Keratinocyte (primary cell): ENCODE results near the gene SHISA9. TPM values are rescaled to one million over a fixed set of nuclear protein-coding genes. Genes with fewer than 3 reads are reported as not detected.

Experiments
- DNase-seq: peaks from one replicate; pipeline ENCODE4 v3.0.0-alpha.2; 2011; ENCODE audit warnings: low read depth, missing footprints, low spot score
- FAIRE-seq: peaks from 2 replicates; lab custom pipeline; 2011; peaks lifted over from hg19 to GRCh38; lab: Jason Lieb, UNC
- H2AFZ ChIP-seq: 2 replicates; pipeline ENCODE4 v1.6.0; 2012; ENCODE audit warnings: low read length, control low read depth, inconsistent platforms; ENCODE audit not compliant: control insufficient read depth
- H3K27ac ChIP-seq: 2 replicates; pipeline ENCODE4 v1.5.1; 2011; ENCODE audit warnings: low read length; ENCODE audit not compliant: control insufficient read depth, insufficient read depth
- H3K27me3 ChIP-seq: 3 replicates; pipeline ENCODE4 v1.6.0; 2011; ENCODE audit warnings: low read length; ENCODE audit not compliant: control insufficient read depth, insufficient read depth; ENCODE audit errors: extremely low read depth
- H3K36me3 ChIP-seq, 2 experiments: 2 replicates in 1 of 2; 3 replicates in 1 of 2; pipeline ENCODE4 v1.5.1; 2011; ENCODE audit warnings: low read length in 2 of 2, mild to moderate bottlenecking in 1 of 2; ENCODE audit not compliant: control insufficient read depth in 2 of 2, insufficient read depth in 2 of 2; ENCODE audit errors: extremely low read depth in 1 of 2
- H3K4me1 ChIP-seq: 3 replicates; pipeline ENCODE4 v1.5.1; 2011; ENCODE audit warnings: low read length; ENCODE audit not compliant: control insufficient read depth, insufficient read depth; ENCODE audit errors: extremely low read depth
- H3K4me2 ChIP-seq: 3 replicates; pipeline ENCODE4 v1.6.0; 2011; ENCODE audit warnings: low read depth, low read length; ENCODE audit not compliant: control insufficient read depth, insufficient read depth; ENCODE audit errors: extremely low read depth
- H3K4me3 ChIP-seq, 3 experiments: fragments of 200-600 bp in 1 of 3; sonication (generic) in 1 of 3; 2 replicates in 2 of 3; 3 replicates in 1 of 3; pipeline ENCODE4 v1.5.1; 2011 to 2016; ENCODE audit warnings: low read length in 3 of 3, mild to moderate bottlenecking in 3 of 3, control low read depth in 2 of 3, inconsistent platforms in 1 of 3, low read depth in 1 of 3, mixed read lengths in 1 of 3, mixed run types in 1 of 3, moderate library complexity in 1 of 3; ENCODE audit not compliant: control insufficient read depth in 2 of 3, insufficient read depth in 2 of 3; ENCODE audit errors: extremely low read depth in 1 of 3
- H3K79me2 ChIP-seq: 2 replicates; pipeline ENCODE4 v1.6.0; 2012; ENCODE audit warnings: low read length; ENCODE audit not compliant: control insufficient read depth, insufficient read depth
- H3K9ac ChIP-seq: 3 replicates; pipeline ENCODE4 v1.6.0; 2011; ENCODE audit warnings: low read length; ENCODE audit not compliant: control insufficient read depth, insufficient read depth; ENCODE audit errors: extremely low read depth
- H3K9me1 ChIP-seq: 3 replicates; pipeline ENCODE4 v1.6.0; 2011; ENCODE audit warnings: low read length; ENCODE audit not compliant: control insufficient read depth, insufficient read depth; ENCODE audit errors: extremely low read depth
- H3K9me3 ChIP-seq: 2 replicates; pipeline ENCODE4 v1.5.1; 2012; ENCODE audit warnings: low read depth, low read length; ENCODE audit not compliant: control insufficient read depth
- H4K20me1 ChIP-seq: 3 replicates; pipeline ENCODE4 v1.6.0; 2011; ENCODE audit warnings: low read length; ENCODE audit not compliant: control insufficient read depth, insufficient read depth; ENCODE audit errors: extremely low read depth
- CTCF ChIP-seq, 3 experiments: IDR thresholded peaks in 1 of 3; conservative IDR thresholded peaks in 1 of 3; optimal IDR thresholded peaks in 1 of 3; 2 replicates in 2 of 3; 3 replicates in 1 of 3; pipeline versions ENCODE3 to v1.5.1; 2011; ENCODE audit warnings: low read length in 3 of 3, mild to moderate bottlenecking in 3 of 3, moderate library complexity in 2 of 3, control low read depth in 1 of 3, inconsistent platforms in 1 of 3; ENCODE audit not compliant: insufficient read depth in 2 of 3; ENCODE audit errors: extremely low read depth in 1 of 3
- EZH2 ChIP-seq: IDR thresholded peaks from one replicate; pipeline ENCODE4 v1.6.1; 2012; ENCODE audit warnings: inconsistent platforms, mild to moderate bottlenecking, low read length, moderate library complexity
- dilution Hi-C: fragments of 300-500 bp; cut with MboI; formaldehyde crosslinking; loops from one replicate; pipeline ENCODE4 v1.7.0; 2020; ENCODE audit warnings: low sequenced_read_pairs; ENCODE audit not compliant: extremely low pct_ligation_motif_present
- polyA plus RNA-seq, 5 experiments: library from polyadenylated mRNA; depleted of rRNA in 3 of 5; stranded (reverse) in 3 of 5; stranded (forward) in 1 of 5; unstranded in 1 of 5; fragments of >200 nt; gene quantifications; 1 replicate in 1 of 5; 2 replicates in 3 of 5; 3 replicates in 1 of 5; pipeline versions ENCODE4 v1.2.1 to v1.2.3, GENCODE V29; 2011 to 2012; ENCODE audit warnings: missing spikeins in 2 of 5, low read depth in 1 of 5, low replicate concordance in 1 of 5

SHISA9 gene
- polyA plus RNA-seq, 1 donor (not counting 4 experiments of a cell fraction or from before 2014, with no cell fraction given): 0.28 TPM

- H3K4me2 ChIP-seq: no peak overlapping the region
- H3K9ac ChIP-seq: no peak overlapping the region
- no peaks in the 10 kb centered on the region for H3K79me2 ChIP-seq
- no peaks in the 10 kb centered on the region for H4K20me1 ChIP-seq
- H3K4me1 ChIP-seq: no peaks in the 10 kb centered on the region
- H3K4me3 ChIP-seq: no peak overlapping the region
- H3K36me3 ChIP-seq: no peaks in the 10 kb centered on the region
- peaks cover 12% of the 10 kb centered on the region for H3K9me3 ChIP-seq
- no peak for TF ChIP-seq EZH2
- no peak for TF ChIP-seq CTCF (optimal IDR thresholded peaks at IDR 0.05 in 1 of 3, IDR thresholded peaks at IDR 0.05 in 1 of 3, conservative IDR thresholded peaks at IDR 0.05 in 1 of 3; ENCODE audit: extremely low read depth in 1 of 3, insufficient read depth in 2 of 3, low read length in 3 of 3)
- H3K27ac ChIP-seq: no peak overlapping the region
- no peaks in the 10 kb centered on the region for H3K27me3 ChIP-seq
- dilution Hi-C loops: no loop called here
- no peak for DNase-seq
- no peak for FAIRE-seq
- H3K9me1 ChIP-seq: no peaks in the 10 kb centered on the region
- no peak overlapping the region for H2AFZ ChIP-seq
Observed at GRCh38 chr16:13070268-13070667, 168.9 kb downstream of the SHISA9 start.

GRCh38 chr16:13076878-13077277, 175.5 kb downstream of the SHISA9 start:
- H2AFZ ChIP-seq: no peak overlapping the region
- TF ChIP-seq EZH2 (no peak), CTCF (optimal IDR thresholded peaks at IDR 0.05 in 1 of 3, IDR thresholded peaks at IDR 0.05 in 1 of 3, conservative IDR thresholded peaks at IDR 0.05 in 1 of 3; ENCODE audit: extremely low read depth in 1 of 3, insufficient read depth in 2 of 3, low read length in 3 of 3) (no peak)
- no peaks in the 10 kb centered on the region for H4K20me1 ChIP-seq
- H3K4me2 ChIP-seq: no peak overlapping the region
- H3K9ac ChIP-seq: no peak overlapping the region
- H3K27ac ChIP-seq: no peak overlapping the region
- dilution Hi-C loops: no loop called here
- DNase-seq (no peak), FAIRE-seq (no peak)
- no peaks in the 10 kb centered on the region for H3K9me1 ChIP-seq
- H3K27me3 ChIP-seq: no peaks in the 10 kb centered on the region
- no peaks in the 10 kb centered on the region for H3K4me1 ChIP-seq
- no peaks in the 10 kb centered on the region for H3K79me2 ChIP-seq
- no peak overlapping the region for H3K4me3 ChIP-seq
- no peaks in the 10 kb centered on the region for H3K9me3 ChIP-seq
- no peaks in the 10 kb centered on the region for H3K36me3 ChIP-seq
